HG02852 (cell line): ENCODE results near the gene CNTNAP2.
"Not testable (repeated sequence)": the region's sequence is repeated elsewhere in the genome, so short reads cannot be mapped to it uniquely, and the experiment has no call there.

ENCODE experiments used
- ATAC-seq: cut with Tn5 transposase; IDR thresholded peaks from one replicate; pipeline ENCODE4 v1.9.1; 2021; ENCODE audit warnings: mild to moderate bottlenecking, moderate library complexity; ENCODE audit not compliant: unreplicated experiment

The CNTNAP2 gene

DNA sequence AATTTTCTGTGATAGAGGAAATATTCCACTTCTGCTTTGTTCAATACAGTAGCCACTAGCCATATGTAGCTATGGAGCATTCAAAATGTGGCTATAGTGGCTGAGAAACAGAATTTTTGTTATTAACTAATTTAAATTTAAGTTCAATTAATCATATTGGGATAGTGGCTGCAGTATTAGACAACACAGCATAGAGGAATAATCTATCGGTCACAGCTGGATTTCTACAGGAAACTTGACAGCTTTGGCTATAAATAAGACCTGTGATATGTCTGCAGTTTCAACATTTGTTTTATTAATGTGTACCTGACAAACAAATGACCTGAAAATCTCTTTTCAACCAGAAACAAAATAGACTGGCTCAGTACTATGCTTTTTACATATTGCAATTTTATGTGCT, 953.2 kb downstream of the CNTNAP2 start:
- ATAC-seq = no peak

DNA sequence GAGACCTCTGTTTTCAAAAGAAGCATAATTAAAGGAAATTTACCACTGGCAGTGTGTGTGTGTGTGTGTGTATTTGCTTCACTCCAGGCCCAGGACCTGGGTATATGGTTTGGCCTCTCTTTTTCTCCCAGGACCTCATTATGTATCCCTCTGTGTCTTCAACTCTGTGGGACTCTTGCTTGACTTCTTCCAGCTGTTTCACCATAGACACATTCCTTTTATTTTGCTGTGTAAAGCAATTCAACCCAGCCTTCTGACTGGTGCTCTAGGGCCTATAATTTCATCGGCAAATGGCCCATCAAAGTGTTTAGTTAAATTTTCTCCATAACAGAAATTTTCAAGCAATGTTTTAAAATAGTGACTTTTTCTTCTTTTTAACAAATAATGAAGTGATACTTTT, 954.3 kb downstream of the CNTNAP2 start:
- no peak for ATAC-seq

DNA sequence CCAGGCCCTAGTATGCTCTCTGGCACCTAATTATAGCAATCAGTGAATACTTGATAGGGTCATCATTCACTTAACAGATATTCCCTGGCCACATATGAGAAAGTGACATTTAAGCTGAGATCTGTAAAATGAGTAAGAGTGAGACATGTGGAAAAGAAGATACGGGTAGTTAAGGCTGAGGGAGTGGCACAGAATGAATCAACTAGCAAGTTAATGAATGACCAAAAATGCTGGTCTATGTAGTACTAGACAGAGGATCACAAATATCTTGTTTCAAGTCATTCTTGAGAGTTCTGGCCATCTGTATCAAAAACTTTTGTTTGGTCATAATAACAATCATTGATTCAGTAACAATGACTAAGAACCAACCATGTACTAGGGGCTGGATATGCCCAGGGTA, 954.9 kb downstream of the CNTNAP2 start:
- ATAC-seq = no peak

DNA sequence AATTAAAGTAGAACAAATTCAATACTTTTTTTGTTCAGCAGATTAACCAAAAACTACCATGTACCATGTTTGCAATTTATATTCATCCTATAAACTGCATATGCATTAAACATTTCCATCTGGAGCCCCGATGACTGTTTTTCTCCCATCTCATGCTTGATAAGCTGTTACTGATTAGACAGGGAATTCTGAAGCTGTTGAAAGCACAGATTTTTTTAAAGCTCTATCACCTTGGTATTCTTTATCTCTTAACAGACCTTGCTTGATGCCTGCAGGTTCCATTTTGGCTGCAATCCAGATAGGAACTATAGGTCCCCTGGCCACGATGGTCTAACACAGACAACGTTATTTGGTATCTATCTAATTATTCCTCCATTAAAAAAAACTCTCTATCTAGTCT, 961.7 kb downstream of the CNTNAP2 start:
- no peak for ATAC-seq

DNA sequence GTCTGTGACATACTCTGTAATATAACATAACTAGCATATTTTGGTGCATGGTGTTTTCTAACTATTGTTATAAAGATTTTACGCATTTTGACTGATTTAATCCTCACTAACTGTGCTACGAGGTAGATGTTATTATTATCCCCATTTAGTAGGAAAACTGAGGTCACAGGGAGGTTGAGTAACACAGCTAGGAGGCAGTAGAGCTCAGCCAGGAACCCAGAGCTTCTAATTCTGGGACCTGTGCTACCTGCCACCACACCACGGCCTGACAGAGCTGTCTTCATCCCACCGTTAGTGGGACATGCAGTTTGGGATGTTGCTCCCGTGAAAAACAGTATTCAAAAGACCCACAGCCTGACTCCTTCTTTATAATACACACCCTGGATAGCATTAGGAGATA, 962.5 kb downstream of the CNTNAP2 start:
- no peak for ATAC-seq

DNA sequence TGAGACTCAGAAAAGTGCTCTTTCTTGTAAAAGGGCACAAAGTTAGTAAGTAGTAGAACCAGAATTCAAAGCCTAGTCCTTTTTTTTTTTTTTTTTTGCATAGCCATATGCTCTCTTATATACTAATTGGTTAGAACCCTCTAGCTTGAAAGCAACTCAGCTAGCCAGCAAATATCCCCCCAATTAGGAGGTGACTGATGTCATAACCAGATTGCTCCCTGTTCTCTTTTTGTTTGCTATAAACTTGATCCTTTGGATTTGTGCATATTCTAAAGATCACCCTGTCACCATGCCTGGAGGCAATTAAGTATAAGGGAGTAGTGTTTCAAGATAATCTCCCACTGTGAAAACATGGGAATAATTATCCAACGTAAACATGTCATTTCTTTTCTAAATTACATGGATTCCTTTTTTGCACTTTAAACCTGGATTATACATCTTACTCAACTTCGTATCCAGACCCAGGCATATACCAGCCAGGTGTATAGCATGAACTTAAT, 963.4 kb downstream of the CNTNAP2 start:
- ATAC-seq = no peak

DNA sequence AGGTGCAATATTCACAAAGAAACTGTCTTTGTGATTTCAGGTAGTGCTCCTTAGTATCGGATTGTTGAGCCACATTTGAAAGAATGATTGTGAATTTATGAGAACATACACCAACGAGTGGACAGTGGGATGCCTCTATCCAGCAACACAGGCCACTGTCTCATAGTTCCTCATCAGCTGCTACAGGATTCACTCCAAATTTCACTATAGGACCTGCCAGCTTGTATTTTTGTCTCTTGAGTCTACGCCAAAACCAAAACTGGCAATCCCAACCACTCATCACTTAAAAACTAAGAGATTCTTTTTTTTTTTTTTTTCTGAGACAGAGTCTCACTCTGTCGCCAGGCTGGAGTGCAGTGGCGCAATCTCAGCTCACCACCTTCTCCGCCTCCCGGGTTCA, 964.5 kb downstream of the CNTNAP2 start:
- no peak for ATAC-seq

DNA sequence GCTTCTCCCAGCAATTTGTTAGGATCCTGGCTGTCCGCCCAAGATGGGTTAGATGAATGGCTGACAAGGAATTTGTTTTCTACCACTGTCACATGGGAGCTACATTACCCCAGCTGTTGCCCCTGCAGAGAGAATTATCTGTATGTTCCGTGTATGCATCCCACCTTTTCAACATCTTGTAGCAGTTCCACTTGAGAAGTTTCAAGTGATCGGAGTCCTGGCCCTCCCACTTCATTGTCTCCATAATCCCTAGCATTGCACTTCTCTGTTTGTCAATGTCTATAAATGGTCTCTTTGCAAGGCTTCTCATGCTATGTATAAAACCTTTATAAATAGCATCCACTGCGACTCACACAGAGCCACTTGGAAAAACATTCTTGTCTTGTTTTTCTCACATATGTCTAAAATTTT, 972.5 kb downstream of the CNTNAP2 start:
- ATAC-seq = no peak

DNA sequence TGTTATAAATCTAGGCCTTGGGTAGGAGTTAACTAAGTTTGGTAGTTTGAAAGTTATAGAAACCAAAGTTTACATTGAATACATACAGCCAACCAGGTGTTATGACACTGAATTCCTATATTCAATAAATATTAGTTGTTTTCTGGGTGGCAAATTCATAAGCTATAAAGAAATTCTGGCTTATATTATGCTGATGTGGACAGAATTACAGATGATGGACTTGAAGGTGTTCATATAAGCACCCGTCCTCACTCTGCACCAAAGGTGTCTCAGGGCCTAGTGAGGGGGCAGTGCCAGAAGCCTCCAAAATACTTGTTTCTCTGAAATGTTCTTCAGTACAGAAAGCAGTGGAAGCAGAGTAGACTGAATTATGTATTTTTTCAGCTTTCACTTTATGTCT, 973.0 kb downstream of the CNTNAP2 start:
- ATAC-seq = no peak

DNA sequence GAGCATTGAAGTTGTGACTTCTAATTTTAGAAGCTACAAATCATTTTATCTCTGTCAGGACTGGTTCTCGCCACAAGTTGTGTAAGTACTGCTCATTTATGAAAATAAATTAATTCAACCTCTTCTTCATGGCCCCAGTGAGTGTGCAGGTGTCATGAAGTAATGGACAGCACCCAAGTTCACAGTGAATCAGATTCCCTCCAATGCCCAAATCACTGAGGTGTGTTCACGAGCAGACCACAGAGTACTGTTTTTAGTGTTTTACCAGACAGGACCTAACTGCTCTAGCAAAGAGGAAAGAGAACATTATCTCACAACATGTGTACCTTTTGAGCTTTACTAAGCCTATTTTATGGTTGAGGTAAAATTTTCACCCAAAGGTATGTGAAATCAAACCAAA, 980.0 kb downstream of the CNTNAP2 start:
- peak; percentile 72 for ATAC-seq

DNA sequence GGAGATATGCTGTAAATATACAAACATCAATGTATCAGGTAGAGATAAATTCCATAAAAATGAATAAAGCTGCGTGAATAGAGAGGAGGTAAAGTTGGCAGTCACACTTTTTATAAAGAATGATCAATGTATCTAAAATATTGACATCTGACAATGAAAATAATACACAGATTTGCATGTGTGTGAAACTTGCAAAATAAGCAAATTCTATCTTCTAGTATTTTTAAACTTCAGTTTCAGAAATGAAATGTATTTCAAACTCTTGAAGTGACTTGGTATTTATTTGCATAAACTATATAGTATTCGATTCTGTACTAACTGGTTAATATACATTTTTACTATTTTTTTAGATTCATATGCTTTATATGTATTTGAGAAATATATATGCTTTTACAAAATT, 986.6 kb downstream of the CNTNAP2 start:
- ATAC-seq = no peak

DNA sequence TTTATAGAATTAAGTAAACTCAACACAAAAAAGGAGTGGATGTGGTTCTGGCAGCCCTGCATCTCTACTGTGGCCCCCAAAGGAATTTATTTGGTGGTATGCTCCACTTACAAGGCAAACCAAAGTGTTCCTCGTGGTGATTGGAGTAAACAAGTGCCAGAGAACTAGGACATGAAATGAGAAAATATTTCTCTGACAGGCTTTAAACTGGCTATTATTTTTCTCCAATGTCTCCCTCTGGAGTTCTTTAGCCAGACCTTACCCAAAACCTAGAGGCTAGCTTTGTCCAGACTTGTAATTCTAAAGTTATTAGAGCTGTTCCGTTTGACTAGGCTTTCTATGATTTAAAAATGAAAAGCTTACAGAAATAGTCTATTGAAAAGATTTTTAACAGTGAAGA, 990.1 kb downstream of the CNTNAP2 start:
- ATAC-seq = no peak

DNA sequence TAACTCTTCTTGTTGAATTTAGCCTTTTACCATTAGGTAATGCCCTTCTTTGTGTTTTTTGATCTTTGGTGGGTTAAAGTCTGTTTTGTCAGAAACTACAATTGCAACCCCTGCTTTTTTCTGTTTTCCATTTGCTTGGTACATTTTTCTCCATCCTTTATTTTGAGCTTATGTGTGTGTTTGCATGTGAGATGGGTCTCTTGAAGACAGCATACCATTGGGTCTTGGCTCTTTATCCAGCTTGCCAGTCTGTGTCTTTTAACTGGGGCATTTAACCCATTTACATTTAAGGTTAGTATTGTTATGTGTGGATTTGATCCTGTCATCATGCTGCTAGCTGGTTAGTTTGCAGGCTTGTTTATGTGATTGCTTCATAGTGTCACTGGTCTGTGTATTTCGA, 997.9 kb downstream of the CNTNAP2 start:
- ATAC-seq = not testable (repeated sequence)

DNA sequence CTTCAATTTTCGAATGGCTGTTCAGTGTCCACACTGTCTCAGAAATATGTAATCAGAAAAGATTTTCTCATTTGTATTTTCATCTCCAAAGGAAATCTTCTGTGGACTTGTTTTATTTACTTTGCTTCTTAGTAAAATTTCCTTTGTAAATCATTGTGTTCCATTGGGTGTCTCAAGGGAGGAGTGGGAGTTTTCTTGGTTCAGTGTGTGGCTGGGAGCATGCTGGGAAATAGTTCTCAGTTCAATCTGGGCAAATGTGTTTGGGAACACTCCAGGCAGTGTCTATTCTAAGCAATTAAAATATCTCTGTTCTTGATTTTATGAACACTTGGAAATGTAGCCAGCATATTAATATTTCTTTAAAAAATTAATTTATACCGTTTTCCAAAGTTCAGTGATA, 1019.8 kb downstream of the CNTNAP2 start:
- no peak for ATAC-seq

DNA sequence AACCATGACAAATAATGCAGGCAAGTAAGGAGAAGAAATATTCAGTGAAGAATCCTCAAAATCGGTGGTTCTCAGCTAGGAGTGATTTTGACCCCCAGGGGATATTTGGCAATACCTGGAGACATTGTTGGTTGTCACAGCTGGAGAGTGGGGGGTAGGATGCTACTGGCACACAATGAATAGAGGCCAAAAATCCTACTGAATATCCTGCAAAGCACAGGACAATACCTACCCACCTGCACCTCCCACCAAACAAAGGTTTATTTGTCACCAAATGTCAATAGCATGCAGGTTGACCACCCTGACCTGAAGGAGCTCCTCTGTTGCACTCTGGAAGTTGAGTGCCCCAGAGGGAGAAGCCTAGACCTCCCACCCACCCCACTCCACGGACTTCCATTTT, 1028.6 kb downstream of the CNTNAP2 start:
- no peak for ATAC-seq

DNA sequence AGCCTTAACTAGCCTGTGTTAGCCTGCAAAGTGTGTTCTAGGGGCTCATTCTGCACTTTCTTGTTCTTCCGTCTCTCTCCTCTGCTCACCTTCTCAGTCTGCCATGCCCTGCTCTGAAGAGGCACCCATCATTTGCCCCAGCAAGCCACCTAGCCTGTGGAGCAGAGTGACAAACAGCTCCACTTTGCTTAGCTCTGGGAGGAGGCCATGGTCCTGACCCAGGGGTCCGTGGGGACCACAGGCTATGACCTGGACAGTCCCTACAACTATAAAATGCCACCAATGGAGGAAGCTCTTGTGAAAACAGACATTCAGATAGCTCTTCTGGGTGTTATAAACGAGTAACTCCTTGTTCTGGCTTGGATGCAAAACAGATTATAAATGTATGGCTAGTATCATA, 1029.6 kb downstream of the CNTNAP2 start:
- ATAC-seq = no peak

DNA sequence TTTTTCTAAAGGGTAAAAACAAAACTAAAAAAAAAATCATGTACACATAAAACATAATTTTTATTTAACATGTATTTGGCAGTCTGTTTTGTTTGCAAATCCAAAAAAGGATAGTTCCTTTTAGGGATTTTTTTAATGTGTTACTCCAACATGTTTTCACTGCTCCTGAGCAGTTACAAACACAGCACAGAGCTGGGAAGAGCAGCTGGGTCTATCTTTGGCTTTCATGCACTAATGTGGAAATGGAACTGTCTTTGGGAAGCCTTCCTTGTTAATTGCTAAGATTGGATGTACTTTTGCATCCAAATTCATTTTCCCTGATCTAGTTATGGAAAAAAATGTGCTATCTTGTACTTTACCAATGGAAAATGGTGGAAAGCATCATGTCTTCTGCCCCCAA, 1035.1 kb downstream of the CNTNAP2 start:
- ATAC-seq = no peak

DNA sequence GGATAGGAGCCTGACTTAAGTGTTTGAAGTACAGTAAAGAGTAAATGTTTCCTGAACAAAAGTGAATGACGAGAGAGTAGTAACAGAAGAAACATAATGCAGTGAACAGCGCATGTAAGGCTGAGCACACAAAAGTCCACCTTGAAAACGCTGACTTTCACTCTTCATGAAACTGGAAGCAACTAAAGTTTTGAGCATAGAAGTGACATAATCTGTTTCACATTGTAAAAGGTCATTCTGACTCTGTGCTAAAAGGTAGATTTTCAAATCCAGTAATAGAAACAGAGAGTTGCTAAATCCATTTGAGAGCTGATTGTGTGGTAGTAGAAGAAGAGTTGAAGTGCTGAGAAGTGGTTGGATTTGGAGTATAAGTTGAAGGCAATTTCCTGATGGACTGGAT, 1037.0 kb downstream of the CNTNAP2 start:
- peak; percentile 61 for ATAC-seq

DNA sequence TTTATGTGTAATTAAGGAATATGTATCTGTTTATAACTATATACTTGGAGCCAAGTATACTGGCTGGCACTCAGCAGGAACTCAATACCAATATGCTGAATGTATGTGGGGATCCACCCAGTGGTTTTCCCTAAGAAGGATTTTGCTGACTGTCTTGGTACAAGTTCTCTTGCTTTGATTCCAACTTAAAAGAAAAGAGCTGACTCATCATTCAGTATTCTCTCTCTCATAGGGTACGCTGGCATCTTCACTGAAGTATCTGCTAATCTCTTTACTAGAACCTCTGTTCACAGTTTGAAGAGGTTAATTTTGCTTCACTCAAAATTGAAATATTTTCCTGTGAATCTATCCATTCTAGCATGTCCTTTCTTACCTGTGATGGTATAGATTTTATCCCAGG, 1044.8 kb downstream of the CNTNAP2 start:
- no peak for ATAC-seq

DNA sequence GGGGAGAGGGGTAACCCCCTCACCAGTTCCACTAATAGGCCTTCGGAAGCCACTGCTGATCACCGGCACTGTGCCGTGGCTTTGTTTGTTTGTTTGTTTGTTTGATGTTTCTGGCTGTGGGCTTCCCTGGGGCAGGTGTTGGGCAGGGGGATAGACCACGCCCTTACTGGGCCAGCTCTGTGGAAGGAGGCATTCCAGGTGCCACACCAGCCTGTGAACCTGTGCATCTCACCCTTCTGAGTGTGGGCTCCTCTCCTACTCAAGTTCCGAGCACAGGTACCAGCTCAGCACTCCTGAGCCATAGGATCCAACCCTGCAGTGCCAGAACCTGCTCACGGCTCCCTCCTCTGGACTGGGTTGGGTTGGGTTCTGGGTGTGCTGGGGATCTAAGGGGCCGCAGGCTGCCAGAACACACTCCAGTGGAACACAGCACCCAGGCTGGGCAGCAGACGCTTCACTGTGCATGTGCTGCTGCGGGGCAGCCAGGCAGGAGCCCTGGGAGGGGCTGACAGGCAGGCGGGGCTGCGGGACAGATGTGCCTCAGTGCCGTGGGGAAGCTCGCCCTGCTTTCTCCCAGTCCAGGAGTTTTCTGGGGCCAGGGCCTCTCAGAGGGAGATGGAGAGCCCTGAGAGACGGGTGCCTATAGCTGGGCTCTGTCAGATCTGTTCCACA, 1053.9 kb downstream of the CNTNAP2 start:
- no peak for ATAC-seq

DNA sequence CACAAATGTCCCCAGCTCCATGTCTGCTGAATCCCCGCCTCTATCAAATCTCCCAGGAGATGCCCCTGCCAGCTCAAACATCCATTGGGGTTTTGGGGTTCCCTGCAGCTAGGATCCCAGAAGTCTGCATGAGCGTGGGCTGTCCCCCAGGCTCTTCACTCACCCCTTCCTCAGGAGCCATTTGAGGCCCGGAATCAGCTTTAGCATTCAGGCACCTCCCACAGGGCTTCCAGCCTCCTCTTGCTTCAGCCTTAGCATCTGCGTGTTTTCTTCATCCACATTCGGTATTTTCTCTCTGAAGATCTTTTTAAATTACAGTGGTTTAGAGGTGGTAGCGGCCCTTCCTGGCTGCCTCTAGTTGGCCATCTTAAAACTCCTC, 1054.4 kb downstream of the CNTNAP2 start:
- no peak for ATAC-seq

DNA sequence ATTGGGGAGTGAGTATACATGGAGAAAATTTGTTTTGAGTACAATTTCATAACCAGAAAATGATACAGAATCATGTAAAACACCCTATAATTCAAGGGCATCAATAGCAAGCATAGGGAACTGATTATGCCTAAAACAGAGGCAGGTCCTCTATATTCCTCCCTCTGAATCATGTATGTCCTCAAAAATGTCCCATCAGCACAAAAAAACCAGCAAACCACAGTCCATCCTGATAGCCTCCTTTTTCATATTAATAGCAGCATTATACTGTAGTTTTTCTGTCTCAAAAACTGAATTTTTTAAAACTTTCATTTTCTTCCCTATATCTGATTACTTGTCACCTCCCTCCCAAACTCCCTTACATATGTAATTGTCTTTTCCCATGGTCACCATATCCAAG, 1057.3 kb downstream of the CNTNAP2 start:
- no peak for ATAC-seq

DNA sequence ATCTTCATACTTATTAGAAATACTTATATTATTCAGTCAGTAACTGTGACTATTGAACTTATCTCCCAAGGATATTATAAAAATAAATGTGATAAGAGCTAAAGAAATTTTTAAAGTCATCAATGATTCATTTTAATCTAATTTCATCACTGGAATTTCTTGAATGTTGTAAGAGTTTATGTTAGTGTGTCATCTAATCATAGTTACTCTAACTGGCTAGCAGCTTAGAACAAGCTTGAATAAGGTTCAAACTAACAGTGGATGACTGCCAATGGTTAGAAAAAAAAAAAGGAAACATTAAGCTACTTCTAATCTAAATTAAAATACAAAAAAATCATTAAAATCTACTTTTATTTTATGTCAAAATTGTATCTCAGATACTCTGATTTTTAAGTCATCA, 1066.3 kb downstream of the CNTNAP2 start:
- no peak for ATAC-seq
